ENCODE results near the gene NPAS2. TPM values are rescaled to one million over a fixed set of nuclear protein-coding genes. Genes with fewer than 3 reads are reported as not detected.

NPAS2 gene
- total RNA-seq, 1 experiment from 2014 or later = 38.3 TPM

DNA sequence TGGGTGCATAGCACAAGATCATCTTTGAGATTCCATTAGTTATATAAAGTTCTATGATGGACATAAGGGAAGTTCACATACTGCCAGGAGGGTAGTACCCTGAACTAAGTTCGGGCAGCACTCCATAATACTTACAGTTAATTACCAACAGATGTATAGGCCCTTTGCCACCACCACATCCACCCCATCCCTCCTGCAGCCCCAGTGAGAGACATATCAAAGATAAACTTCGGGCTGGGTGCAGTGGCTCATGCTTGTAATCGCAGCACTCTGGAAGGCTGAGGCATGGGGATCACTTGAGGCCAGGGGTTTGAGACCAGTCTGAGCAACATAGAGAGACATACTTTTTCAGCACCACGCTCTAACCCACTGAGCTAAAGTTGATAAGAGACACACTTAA lies 46.4 kb upstream of the NPAS2 start:
- H3K79me2 ChIP-seq (ENCODE audit: low read depth) = no peaks in the 10 kb centered on the region
- H4K20me1 ChIP-seq (ENCODE audit: insufficient read depth) = no peaks in the 10 kb centered on the region
- no peak overlapping the region for H3K27ac ChIP-seq
- no peak overlapping the region for H2AFZ ChIP-seq
- no peak overlapping the region for H3K4me2 ChIP-seq
- H3K4me3 ChIP-seq = no peak overlapping the region
- BruUV-seq (replicated peaks) = no TSS peak
- H3K36me3 ChIP-seq (ENCODE audit: low read depth) = no peaks in the 10 kb centered on the region
- H3K27me3 ChIP-seq (ENCODE audit: insufficient read depth, low read depth) = no peaks in the 10 kb centered on the region
- H3K4me1 ChIP-seq (replicated peaks; ENCODE audit: insufficient read depth) = peaks cover 9% of the 10 kb centered on the region
- H3K9me2 ChIP-seq (ENCODE audit: insufficient read depth) = no peaks in the 10 kb centered on the region
- H3K9me3 ChIP-seq (ENCODE audit: insufficient read depth, low read depth) = no peaks in the 10 kb centered on the region
- ChIA-PET POLR2A (ENCODE audit: unreplicated experiment) (no interaction called here), CTCF (interaction anchor here (0.7 kb wide), 1 partner anchor 191 kb away, joined by 3 read pairs; no protein-coding TSS in a partner anchor)
- DNase-seq = no peak
- H3F3A ChIP-seq (ENCODE audit: insufficient read depth, low read depth) = peaks cover under 1% of the 10 kb centered on the region; the same call in 1 of the 2 replicates
- intact Hi-C loops (cut with micrococcal nuclease; ENCODE audit: unreplicated experiment) = no loop called here
- TF ChIP-seq, protein P1, sequence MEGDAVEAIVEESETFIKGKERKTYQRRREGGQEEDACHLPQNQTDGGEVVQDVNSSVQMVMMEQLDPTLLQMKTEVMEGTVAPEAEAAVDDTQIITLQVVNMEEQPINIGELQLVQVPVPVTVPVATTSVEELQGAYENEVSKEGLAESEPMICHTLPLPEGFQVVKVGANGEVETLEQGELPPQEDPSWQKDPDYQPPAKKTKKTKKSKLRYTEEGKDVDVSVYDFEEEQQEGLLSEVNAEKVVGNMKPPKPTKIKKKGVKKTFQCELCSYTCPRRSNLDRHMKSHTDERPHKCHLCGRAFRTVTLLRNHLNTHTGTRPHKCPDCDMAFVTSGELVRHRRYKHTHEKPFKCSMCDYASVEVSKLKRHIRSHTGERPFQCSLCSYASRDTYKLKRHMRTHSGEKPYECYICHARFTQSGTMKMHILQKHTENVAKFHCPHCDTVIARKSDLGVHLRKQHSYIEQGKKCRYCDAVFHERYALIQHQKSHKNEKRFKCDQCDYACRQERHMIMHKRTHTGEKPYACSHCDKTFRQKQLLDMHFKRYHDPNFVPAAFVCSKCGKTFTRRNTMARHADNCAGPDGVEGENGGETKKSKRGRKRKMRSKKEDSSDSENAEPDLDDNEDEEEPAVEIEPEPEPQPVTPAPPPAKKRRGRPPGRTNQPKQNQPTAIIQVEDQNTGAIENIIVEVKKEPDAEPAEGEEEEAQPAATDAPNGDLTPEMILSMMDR (conservative IDR thresholded peaks at IDR 0.05) = no peak
- no peak for TF ChIP-seq EZH2 (IDR thresholded peaks at IDR 0.05; ENCODE audit: low read depth)

DNA sequence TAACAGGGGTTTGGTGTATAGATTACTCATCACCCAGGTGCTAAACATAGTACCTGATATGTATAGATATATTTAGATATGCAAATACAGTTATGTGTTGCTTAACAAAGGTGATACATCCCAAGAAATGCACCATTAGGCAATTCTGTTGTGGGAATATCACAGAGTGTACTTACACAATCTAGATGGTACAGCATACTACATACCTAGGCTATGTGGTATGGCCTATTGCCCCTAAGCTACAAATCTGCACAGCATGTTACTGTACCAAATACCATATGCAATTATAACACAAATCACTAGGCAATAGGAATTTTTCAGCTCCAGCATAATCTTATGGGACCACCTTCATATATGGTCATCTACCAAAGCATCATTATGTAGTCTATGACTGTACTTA lies 43.5 kb upstream of the NPAS2 start:
- Histone ChIP-seq H3K9me3 (ENCODE audit: insufficient read depth, low read depth) (no peaks in the 10 kb centered on the region), H3F3A (ENCODE audit: insufficient read depth, low read depth) (peaks cover 22% of the 10 kb centered on the region), H3K4me3 (no peak overlapping the region), H3K4me2 (no peak overlapping the region), H3K36me3 (ENCODE audit: low read depth) (no peaks in the 10 kb centered on the region), H3K4me1 (replicated peaks; ENCODE audit: insufficient read depth) (peaks cover 24% of the 10 kb centered on the region), H3K27ac (no peak overlapping the region), H2AFZ (no peak overlapping the region), H3K27me3 (ENCODE audit: insufficient read depth, low read depth) (no peaks in the 10 kb centered on the region), H4K20me1 (ENCODE audit: insufficient read depth) (no peaks in the 10 kb centered on the region), H3K9me2 (ENCODE audit: insufficient read depth) (no peaks in the 10 kb centered on the region), H3K79me2 (ENCODE audit: low read depth) (no peaks in the 10 kb centered on the region)
- ChIA-PET POLR2A (ENCODE audit: unreplicated experiment) (no interaction called here), CTCF (no interaction called here)
- intact Hi-C loops (cut with micrococcal nuclease; ENCODE audit: unreplicated experiment) = no loop called here
- BruUV-seq (replicated peaks) = no TSS peak
- no peak for TF ChIP-seq EZH2 (IDR thresholded peaks at IDR 0.05; ENCODE audit: low read depth)
- TF ChIP-seq, protein P1 (conservative IDR thresholded peaks at IDR 0.05) = no peak
- DNase-seq = peak in 1 of 2 experiments; percentile 81

DNA sequence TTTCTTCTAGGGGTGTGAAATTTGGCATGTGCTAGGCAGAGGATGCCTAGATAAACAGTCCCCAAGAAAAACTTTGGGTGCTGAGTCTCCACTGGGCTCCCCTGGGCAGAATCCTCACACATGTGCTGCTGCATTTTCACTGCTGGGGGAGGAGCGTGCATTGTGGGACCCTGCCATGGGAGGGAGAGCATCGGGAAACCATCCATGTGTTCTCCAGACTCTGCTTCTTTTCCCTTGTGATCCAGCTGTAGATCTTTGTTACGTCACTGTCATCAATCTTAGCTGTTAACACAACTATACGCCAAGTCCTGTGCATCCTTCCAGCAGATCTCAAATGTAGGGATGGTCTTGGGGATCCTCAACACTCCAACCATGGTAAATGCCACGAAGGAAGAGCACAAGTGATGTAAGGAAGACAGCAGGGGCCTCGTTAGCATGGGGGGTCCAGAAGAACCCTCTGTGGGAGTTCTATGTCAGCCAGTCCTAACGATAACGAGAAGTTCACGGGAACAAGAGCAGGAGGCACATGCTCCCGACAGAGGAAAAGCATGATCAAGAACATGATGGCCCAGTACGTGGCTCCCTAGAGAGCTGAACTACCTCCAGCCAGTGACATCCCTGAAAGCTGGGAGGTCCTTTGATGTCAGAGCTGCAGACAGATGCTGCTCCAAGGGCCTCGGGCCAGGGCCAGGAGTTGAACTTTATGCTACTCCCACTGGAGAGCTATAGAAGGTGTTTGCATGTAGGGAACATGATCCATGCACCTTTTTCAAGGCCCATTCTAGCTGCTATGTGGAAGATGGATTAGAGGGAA lies 41.1 kb upstream of the NPAS2 start:
- BruUV-seq (replicated peaks) = no TSS peak
- CTCF ChIA-PET = no interaction called here
- POLR2A ChIA-PET (ENCODE audit: unreplicated experiment) = interaction anchor here (0.6 kb wide), 1 partner anchor 235 kb away, joined by 9 read pairs; no protein-coding TSS in a partner anchor

More for the DNA sequence above, 41.1 kb upstream of the NPAS2 start:
- Histone ChIP-seq H3K4me1 (replicated peaks; ENCODE audit: insufficient read depth) (peaks cover 48% of the 10 kb centered on the region), H2AFZ (no peak overlapping the region), H3K9me3 (ENCODE audit: insufficient read depth, low read depth) (no peaks in the 10 kb centered on the region), H3K4me2 (no peak overlapping the region), H3K9me2 (ENCODE audit: insufficient read depth) (no peaks in the 10 kb centered on the region), H3K4me3 (no peak overlapping the region), H3K36me3 (ENCODE audit: low read depth) (no peaks in the 10 kb centered on the region), H3K27ac (no peak overlapping the region), H3K79me2 (ENCODE audit: low read depth) (no peaks in the 10 kb centered on the region), H4K20me1 (ENCODE audit: insufficient read depth) (no peaks in the 10 kb centered on the region), H3F3A (ENCODE audit: insufficient read depth, low read depth) (peaks cover 27% of the 10 kb centered on the region), H3K27me3 (ENCODE audit: insufficient read depth, low read depth) (no peaks in the 10 kb centered on the region)
- DNase-seq = no peak
- TF ChIP-seq, protein P1 (conservative IDR thresholded peaks at IDR 0.05) = no peak
- no peak for TF ChIP-seq EZH2 (IDR thresholded peaks at IDR 0.05; ENCODE audit: low read depth)
- intact Hi-C loops (cut with micrococcal nuclease; ENCODE audit: unreplicated experiment) = no loop called here

Data from PC-9 (cell line).